Right lobe of liver (tissue), 4 donors: ENCODE data around the gene MAPKAP1.

Experiments
- POLR2A ChIP-seq: fragments of 450-650 bp; IDR thresholded peaks from one replicate; pipeline ENCODE4 v1.6.1; 2017; ENCODE audit warnings: antibody characterized with exemption, mild to moderate bottlenecking
- TF ChIP-seq, protein P1 (sequence below), 4 donors: fragments of 200-600 bp in 3 of 4; fragments of 450-650 bp in 1 of 4; IDR thresholded peaks; one replicate each; pipeline versions ENCODE4 v1.5.1 to v1.8.0; 2016 to 2022; ENCODE audit warnings: antibody characterized with exemption in 4 of 4, mild to moderate bottlenecking in 2 of 4
- donor health status: DM: no; HTN: no; CAD: no.
- donor health status: DM: no; HTN: no; CAD: no.
- donor health status: DM: no; HTN: yes; CAD: no.

DNA sequence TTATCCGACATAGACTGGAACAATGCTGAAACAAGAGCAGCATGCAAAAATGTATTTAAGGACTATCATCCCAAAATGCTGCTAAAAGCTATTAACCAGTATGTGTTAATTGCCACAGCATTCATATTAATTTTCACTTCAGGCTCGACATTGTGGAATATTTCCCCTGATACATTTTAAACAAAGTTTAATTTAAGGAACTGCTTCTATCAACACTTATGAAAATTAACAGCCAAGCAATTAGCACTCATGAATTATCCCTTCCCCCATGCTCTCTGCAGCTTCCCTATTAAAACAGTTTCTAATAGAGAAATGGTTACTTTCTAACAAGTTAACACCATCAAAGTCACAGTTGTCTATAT, 54.8 kb downstream of the MAPKAP1 start:
- TF ChIP-seq, protein P1, sequence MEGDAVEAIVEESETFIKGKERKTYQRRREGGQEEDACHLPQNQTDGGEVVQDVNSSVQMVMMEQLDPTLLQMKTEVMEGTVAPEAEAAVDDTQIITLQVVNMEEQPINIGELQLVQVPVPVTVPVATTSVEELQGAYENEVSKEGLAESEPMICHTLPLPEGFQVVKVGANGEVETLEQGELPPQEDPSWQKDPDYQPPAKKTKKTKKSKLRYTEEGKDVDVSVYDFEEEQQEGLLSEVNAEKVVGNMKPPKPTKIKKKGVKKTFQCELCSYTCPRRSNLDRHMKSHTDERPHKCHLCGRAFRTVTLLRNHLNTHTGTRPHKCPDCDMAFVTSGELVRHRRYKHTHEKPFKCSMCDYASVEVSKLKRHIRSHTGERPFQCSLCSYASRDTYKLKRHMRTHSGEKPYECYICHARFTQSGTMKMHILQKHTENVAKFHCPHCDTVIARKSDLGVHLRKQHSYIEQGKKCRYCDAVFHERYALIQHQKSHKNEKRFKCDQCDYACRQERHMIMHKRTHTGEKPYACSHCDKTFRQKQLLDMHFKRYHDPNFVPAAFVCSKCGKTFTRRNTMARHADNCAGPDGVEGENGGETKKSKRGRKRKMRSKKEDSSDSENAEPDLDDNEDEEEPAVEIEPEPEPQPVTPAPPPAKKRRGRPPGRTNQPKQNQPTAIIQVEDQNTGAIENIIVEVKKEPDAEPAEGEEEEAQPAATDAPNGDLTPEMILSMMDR (IDR thresholded peaks at IDR 0.05) = no peak
- TF ChIP-seq POLR2A = no peak
